8988T (cell line): Measurements from ENCODE around the gene LINS1.

ENCODE experiments used
- DNase-seq: peaks from one replicate; pipeline ENCODE4 v3.0.0; 2011

LINS1 gene

GRCh38 chr15:100553468-100553867, 48.5 kb downstream of the LINS1 start:
- DNase-seq, result no peak

DNA sequence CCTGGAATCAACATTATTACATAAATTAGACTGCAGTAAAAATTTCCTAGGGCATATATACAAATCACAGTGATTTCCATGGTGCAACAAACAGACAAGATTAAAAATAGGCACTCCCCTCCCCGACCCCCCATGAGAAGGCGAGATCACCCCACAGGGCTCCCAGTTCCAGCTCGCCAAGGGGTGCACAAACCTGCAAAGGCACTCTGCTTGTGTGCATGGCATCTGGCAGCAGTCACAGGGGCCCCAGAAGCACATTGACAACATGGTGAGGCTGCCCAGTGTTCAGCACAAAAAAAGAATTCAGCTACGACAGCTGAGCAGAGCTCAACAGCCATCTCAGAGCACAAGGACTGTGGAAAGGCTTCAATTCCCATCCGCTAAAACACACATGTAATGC, 54.0 kb downstream of the LINS1 start:
- no peak for DNase-seq

DNA sequence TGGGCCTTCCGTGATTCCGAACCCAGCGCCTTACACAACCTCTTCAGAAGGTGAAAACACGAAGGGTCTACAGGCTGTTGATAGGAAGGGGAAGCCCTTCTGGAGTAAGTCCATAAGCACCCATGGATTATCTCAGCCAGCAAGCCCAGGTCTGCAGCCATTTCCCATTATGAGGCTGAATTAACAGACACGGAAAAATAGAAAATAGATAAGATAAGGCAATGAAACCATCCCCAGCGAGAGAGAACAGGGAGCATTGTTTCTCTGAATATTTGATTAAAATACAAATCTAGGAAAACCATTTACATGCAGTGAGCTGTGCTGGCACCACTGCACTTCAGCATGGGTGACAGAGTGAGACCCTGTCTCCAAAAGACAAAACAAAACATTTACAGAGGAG, 57.0 kb downstream of the LINS1 start:
- DNase-seq, result no peak

- no peak for DNase-seq
Observed at GRCh38 chr15:100544338-100544841, 57.6 kb downstream of the LINS1 start.

DNA sequence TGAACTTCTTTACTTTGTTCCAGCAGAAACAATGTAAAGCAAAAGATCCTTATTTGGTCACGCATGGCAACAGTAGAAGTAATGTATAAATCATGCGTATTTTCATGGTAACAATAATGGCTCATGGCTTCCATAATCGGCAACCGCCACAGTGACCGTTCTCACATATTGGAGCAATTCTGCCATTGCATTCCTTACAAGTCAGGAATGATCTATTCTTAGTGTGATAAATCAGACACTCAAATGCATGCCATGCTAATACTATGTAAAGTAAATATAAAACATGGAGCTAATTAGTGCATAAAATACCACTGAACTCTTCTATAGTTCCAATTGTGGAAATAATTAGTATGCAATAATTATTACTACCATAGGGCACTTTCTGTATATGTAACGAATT, 59.7 kb downstream of the LINS1 start:
- DNase-seq, result no peak

GRCh38 chr15:100537331-100537730, 64.7 kb downstream of the LINS1 start:
- no peak for DNase-seq

- no peak for DNase-seq
Observed at GRCh38 chr15:100536733-100537132, 65.3 kb downstream of the LINS1 start.

GRCh38 chr15:100533886-100534285, 68.1 kb downstream of the LINS1 start:
- no peak for DNase-seq

DNA sequence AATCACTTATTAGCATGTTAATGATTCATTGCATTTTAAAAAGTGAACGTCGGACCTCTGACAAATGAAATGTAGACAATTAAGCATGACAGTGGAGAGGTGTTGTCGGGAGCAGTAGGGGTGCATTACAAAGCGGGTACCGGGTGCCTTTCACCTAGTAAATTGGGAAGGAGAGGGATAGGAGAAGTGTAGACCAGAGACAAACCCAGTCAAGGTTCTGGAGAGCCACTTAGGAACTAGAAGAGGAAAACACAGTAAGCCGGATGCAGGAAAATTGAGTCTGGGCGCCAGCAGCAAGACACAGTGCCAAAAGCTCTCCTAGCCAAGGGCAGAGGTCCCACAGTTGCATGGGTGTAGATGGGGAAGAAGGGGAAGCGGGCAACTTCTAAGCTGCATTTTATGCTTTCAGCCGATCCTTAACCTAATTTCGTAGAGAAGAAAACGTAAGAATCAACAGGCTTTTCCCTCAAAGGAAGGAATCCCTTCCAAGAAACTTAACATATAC, 70.1 kb downstream of the LINS1 start:
- DNase-seq, result no peak

DNA sequence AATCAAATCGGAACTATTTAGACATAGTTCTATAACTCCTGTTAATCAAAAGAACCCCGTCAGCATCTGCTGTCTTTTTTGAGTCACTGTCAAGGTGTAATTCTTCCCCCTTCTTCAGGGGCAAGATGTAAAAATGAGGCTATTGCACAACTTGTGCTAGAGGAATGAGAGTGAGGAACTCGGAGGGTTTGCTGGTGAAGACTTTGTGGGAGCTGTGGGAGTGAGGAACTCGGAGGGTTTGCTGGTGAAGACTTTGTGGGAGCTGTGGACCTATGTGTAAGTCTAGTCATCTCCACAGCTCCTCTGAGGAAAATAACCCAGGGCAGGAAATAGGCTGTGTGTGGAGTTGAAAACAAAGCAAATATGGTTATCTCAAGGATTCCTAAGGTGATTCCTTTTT, 70.8 kb downstream of the LINS1 start:
- DNase-seq, result no peak

DNA sequence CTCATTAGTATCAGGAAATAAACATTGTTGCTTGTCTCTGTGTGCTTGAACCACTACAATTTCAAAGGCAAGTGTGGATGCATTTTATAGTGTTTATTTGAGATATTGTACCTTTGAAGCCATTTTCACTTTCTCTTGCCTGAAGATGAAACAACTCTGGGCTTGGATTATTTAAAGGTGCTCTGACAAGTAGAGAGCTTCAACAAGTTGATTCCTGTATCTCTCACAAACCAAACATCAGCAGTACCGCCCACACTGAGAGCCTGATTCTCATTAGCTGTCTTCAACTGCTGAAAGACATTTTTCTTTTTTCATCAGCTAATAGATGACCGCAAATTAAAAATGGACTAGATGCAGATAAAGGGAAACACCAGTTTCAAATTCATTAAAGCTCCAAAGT, 72.4 kb downstream of the LINS1 start:
- no peak for DNase-seq

GRCh38 chr15:100528833-100529428, 73.1 kb downstream of the LINS1 start, which contains the start of gene CERS3:
CERS3 (minus strand) TSS chr15:100528950; CDS start chr15:100501849, 27,101 bp downstream.
- DNase-seq, result no peak

DNA sequence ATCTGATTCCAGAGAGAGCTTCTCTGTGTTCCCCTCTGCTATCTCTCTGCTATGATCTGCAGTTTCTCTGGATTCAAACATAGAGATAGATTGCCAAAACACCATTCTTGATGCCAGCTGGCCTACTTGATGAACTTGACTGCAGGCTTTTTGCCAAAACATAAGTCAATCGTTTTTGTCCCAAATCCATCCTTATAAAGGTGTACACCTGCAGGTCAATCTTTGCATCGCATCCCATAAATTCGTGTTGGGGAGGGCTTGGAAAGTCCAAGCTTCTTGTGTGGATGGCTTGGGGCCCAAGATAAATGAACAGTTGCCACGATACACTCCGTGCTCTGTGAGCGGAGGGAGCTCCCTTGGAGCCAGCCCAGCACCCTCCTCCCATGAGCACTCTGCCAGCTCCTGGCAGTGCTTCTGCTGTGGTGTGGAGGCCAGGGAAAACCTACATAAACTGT, 75.9 kb downstream of the LINS1 start:
- DNase-seq, result no peak

DNA sequence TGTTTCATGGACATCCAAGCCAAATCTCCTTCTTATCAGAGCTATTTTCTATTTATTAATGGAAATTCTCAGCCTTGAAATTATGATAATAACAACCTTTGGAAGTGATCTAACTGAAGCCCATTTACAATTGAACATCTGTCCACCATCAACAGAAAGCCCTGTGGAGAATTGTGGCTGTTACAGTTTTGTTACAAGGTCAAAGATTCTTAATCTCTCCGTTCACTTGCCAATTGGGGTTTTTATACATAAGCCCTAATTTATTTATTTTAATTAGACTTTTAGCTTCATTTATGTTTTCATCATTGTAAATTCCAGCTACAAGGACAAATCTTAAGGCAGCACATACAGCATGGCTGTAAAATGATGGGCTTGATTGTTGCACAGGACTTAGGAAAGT, 76.5 kb downstream of the LINS1 start:
- no peak for DNase-seq

- no peak for DNase-seq
Observed at GRCh38 chr15:100524326-100524725, 77.7 kb downstream of the LINS1 start.

DNA sequence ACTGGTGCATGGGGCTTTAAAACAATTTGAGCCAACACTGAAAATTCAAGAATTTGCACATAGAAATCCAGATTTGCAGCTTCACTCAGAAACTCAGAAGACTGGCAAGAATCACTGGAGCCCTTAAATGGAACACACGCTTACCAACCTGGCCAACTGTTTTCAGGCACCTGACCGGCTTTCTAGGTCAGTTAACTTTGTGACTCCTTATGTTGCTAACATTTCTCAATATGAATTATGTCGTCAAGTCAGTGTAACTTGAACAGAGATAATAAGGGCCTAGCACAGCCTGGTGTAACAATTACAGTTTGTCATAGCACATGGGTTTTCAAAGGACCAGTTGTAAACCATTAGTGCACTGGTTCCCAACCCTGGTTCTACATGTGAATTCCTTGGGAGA, 80.1 kb downstream of the LINS1 start:
- DNase-seq, result no peak

DNA sequence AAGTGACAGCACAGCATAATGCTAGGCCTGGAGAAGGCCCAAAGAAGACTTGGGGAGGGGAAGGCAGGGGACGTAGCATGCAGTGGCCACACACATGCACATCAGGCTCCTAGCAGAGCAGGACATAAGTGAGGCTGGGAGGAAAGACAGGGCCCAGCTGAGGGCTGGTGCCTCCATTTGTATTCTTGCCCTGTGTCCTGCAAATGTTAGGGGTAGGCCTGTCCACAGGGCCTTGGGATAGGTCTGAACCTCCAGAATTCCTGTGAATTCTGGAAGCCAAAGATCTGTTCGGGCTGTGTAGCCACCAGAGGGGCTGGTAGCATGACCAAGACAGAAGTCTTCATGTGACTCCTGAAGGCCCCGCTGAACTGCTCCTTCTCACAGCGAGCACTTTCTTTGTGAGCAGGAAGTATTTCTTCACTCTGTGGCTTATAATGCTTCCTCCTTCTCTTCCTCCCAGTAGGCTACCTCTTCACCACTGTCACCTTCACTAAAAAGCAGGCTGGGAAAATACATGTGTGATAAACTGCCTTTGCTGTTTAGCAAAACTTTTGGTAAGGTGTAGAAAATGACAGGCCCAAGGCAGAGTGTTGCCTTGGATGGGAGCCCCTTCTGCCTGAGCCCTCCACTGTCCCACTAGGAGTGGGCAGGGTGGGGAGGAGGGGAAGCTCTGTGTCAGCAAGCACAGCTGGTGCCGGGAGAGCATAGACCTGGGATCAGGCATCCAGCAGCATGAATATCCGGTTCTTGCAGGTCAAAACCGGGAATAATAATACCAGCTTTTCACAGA, 81.7 kb downstream of the LINS1 start:
- DNase-seq, result no peak

DNA sequence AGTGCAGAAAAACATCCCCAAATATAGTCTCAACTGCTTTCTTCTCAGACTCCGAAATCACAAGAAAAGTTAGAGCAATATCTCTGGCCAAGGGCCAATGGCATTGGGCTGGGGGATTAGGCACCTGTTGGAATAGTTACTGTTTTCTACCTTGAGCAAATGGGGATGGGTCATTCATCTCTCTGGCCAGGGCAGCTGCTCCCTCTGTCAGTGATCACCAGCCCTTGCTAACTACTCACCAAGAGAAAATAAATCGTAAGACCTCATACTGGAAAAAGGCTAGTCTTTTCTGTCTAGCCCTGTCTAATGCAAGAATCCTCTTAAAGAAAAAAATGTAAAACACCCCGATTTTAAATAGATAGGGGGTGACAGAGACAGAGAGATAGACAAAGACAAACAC, 84.1 kb downstream of the LINS1 start:
- DNase-seq, result no peak
